PC-3 (cell line): Measurements from ENCODE around the gene HSD17B3.
"Not testable (repeated sequence)": the region's sequence is repeated elsewhere in the genome, so short reads cannot be mapped to it uniquely, and the experiment has no call there.

ENCODE experiments used
- CTCF ChIP-seq: fragments of 300-600 bp; sonication (generic); conservative IDR thresholded peaks from 2 replicates; pipeline ENCODE4 v1.5.1; 2017; ENCODE audit warnings: antibody characterized with exemption, low read depth, mild to moderate bottlenecking, low read length
- EZH2 ChIP-seq: fragments of 300-600 bp; sonication (generic); IDR thresholded peaks from one replicate; pipeline ENCODE4 v1.6.1; 2017; ENCODE audit warnings: antibody characterized with exemption, mild to moderate bottlenecking, low read length; ENCODE audit not compliant: unreplicated experiment

DNA sequence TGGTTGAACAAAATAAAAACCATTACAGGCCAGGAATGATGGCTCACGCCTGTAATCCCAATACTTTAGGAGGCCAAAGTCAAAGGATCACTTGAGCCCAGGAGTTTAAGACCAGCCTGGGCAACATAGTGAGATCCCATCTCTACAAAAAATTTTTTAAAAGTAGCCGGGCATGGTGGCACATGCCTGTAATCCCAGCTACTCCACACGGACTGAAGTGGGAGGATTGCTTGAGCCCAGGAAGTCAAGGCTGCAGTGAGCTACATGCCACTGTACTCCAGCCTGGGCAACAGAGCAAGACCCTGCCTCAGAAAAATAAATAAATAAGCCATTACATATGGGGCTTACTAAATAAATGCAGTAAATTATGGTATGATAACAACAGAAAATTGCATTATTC lies 20.2 kb upstream of the HSD17B3 start:
- not testable (repeated sequence) for TF ChIP-seq CTCF, EZH2
